GM19467 (cell line): Measurements from ENCODE around the gene STX8.
"Not testable (repeated sequence)": the region's sequence is repeated elsewhere in the genome, so short reads cannot be mapped to it uniquely, and the experiment has no call there.

ENCODE experiments used
- ATAC-seq: cut with Tn5 transposase; IDR thresholded peaks from one replicate; pipeline ENCODE4 v1.9.1; 2021; ENCODE audit warnings: mild to moderate bottlenecking, moderate library complexity; ENCODE audit not compliant: unreplicated experiment

STX8 gene

GRCh38 chr17:9575381-9576101 is at the start of gene STX8:
Gene STX8, minus strand, starts transcription at chr17:9575820. Its CDS starts 12 bp downstream, at chr17:9575808.
- peak; percentile 76 for ATAC-seq

DNA sequence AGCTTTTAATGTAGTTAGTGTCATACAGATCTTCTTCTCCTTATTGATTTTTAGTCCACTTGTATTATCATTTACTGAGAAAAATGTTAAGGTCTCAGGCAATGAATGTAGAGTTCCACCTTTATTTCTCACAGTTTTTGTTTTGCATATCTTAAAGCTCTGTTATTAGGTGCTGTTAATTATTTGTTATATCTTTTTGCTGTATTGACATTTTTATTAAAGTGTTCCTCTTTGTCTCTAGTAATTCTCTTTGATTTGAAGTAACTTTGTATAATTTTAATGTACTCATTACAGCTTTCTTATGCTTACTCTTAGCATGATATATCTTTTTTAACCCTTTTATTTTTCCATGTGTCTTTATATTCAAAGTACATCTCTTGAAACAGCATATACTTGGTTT is 47.3 kb upstream of the STX8 start:
- ATAC-seq: no peak

DNA sequence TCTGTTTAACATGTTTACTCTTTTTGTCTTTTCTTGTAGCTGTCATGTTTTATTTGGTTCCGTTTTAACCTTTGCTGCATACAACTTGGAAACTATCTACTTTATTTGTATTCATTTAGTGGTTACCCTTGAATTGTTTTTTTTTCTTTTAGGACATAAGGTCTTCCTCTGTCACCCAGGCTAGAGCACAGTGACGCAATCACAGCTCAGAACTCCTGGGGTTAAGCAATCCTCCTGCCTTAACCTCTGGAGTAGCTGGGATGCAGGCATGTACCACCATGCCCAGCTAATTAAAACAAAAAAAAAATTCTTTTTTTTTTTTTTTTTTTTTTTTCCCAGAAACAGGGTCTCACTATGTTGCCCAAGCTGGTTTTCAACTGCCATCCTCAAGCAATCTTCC is 39.9 kb upstream of the STX8 start:
- no peak for ATAC-seq

GRCh38 chr17:9612006-9612405 is 36.4 kb upstream of the STX8 start:
- ATAC-seq: no peak

DNA sequence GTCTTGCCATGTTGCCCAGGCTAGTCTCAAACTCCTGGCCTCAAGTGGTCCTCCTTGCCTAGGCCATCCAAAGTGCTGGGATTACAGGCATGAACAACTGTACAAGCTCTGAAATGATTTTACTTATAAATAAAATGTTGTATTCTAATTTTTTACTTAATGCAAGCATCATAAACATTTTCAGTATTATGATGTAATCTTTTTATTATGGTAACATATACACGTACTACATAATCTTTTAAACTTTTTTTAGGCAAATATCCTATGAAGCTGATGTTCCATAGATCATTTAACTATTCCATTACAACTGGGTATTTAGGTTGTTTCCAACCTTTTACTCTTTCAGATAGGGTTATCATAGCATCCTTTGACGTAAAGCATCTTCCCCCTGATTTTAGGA is 35.9 kb upstream of the STX8 start:
- no peak for ATAC-seq

DNA sequence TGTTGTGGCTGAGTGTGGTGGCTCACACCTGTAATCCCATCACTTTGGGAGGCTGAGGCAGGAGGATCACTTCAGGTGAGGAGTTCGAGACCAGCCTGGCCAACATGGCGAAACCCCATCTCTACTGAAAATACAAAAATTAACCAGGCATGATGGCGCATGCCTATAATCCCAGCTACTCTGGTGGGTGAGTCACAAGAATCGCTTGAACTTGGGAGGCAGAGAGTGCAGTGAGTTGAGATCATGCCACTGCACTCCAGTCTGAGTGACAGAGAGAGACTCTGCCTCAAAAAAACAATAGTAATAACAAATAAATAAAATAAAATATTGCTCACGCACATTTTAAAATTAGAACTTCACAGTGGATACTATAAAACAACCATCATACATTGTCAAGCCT is 31.4 kb upstream of the STX8 start:
- not testable (repeated sequence) for ATAC-seq

DNA sequence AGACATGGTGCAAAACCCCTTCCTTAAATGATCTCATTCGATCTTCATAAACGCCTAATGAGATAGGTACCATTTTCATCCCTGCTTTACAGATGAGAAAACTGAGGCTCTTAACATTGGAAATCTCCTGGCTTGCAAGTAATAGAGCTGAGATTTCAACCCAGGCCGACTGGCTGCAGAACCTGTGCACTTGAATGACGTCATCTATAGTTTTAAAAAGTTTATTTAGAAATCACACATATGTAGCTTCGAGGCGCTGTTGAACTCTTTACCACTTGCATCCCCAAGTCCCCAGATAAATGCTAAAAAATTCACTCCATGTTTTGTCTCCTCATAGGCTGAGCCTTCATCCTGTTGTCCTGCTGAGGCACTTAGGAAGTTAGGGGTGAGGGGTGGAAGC is 30.8 kb upstream of the STX8 start:
- ATAC-seq: no peak

- ATAC-seq: not testable (repeated sequence)
These were observed 29.0 kb upstream of the STX8 start for GRCh38 chr17:9604583-9604982.

- no peak for ATAC-seq
These were observed 23.0 kb upstream of the STX8 start for GRCh38 chr17:9598661-9599060.

GRCh38 chr17:9597638-9598037 is 22.0 kb upstream of the STX8 start:
- ATAC-seq: not testable (repeated sequence)

- no peak for ATAC-seq
These were observed 18.4 kb upstream of the STX8 start for GRCh38 chr17:9594065-9594464.

GRCh38 chr17:9587969-9588656 is 12.5 kb upstream of the STX8 start:
- no peak for ATAC-seq

GRCh38 chr17:9577373-9577709 is 1.7 kb upstream of the STX8 start:
- no peak for ATAC-seq

DNA sequence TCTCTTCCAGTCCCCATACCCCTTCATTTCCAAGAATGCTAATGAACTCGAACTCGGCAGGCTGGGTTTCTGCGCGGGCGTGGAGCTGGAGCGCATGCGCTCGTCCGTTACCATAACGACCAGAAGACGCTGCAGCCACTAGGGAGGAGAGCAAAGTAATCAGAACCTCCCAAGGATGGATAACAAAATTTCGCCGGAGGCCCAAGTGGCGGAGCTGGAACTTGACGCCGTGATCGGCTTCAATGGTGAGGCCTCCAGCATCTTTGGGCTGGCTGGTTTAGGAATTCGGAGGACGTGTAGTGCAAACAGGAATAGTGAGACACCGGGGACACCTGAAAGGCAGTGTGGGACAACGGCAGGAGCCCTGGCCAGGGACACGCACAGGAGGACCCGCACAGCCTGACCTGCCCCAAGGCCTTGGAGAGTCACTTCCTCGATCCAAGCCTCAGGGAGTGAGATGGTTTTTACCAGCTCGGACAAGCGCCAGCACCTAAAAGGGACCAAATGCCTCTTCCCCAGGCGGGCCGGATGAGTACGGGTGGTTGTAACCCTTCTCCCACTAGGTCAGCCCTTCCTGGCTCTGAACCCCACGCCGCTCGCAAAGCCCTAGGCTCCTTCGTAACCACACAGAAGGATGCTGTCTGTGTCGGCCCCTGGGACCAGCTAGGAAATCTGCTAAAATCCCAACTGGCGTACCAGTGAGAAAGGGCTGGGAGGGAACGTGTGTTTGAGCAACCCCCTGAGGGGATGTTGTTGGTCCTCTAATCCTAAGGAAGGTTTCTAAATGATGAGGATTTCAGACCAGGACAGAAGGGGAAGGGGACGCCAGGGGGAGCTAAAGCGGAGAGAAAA is 1.1 kb upstream of the STX8 start, which contains the start of gene CFAP52:
Gene CFAP52 (plus strand): TSS at position 122 of the 852 bp plus-strand sequence. CDS start 54 bp downstream, at position 176.
- ATAC-seq: no peak

GRCh38 chr17:9571201-9571600 is 4.4 kb downstream of the STX8 start:
- ATAC-seq: no peak

DNA sequence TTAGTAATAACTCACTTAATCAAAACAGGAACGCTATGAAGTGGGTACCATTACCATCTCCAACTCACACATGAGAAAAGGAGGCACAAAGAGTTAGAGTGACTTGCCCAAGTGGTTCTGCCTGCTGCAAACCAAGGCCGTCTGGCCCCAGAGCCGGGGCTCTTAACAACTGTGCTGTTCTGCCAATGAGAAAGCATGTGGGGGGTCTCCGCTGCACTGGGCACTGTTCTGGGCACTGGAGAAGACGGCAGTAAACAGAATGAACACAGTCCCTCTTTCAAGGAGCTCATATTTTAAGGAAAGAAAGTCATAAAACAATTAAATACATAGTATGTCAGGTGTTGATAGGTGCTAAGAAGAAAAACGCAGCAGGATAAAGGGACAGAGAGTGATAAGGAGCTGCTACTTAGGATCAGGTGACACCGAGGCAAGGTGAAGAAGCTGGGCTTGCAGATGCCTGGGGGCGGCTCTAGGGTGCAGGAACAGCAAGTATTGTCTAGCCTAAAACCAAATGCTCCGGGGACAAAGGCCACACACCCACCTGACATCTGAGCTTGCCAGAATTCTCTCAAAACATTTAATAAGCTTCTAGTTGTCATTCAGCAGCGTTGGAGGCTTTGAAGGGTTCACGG is 6.5 kb downstream of the STX8 start:
- no peak for ATAC-seq

DNA sequence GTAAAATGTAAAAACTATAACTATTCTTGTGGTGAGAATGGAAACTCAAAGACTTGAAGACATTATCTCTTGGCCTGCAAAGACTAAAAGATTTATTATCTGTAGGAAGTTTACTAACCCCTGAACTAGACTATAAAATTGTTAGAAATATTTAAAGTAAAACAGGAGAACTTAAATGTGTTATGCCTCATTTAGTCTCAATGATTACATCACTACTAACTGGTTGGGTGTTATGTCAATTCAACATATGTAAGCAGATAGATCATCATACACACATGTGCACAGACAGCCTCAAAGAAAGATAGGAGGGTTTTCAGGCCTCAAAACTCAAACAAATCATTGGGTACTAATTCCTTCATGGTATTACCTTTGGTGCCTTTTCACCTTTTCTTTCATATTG is 7.6 kb downstream of the STX8 start:
- ATAC-seq: no peak

DNA sequence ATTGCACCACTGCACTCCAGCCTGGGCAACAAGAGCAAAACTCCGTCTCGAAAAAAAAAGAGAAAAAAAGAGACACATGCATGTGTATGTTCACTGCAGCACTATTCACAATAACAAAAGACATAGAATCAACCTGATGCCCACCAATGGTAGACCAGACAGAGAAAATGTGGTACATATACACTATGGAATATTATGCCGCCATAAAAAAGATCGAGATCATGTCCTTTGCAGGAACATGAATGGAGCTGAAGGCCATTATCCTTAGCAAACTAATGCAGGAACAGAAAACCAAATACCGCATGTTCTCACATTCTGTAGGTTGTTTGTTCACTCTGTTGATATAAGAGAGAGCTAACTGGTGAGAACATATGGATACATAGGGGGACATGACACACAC is 8.9 kb downstream of the STX8 start:
- not testable (repeated sequence) for ATAC-seq

DNA sequence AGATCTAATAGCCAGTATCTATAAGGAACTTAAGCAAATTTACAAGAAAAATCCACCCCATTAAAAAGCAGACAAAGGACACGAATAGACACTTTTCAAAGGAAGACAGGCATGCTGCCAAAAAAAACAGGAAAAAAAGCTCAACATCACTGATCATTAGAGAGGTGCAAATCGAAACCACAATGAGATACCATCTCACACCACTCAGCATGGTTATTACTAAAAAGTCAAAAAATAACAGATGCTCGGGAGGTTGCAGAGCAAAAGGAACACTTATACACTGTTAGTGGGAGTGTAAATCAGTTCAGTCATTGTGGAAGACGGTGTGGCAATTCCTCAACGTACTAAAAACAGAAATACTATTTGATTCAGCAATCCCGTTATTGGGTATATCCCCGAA is 9.6 kb downstream of the STX8 start:
- ATAC-seq: no peak

GRCh38 chr17:9564104-9564503 is 11.5 kb downstream of the STX8 start:
- no peak for ATAC-seq

DNA sequence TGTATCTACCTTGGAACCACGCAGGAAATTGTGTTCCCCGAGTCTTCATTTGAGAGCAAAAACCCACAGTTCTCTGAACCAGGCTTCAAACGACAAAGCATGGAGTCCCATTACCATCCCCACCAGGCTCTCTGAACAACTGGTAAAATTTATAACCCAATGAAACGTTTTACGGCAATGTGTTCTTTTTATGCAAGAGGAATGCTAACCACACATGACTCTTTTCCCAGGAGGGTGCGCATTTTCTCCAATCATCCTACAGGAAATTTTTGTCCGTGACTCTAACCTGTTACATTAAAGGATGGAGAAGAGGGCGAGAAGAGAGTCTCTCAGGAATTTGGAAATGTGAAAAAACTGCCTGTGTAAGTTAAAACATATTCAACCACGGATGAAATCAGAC is 17.8 kb downstream of the STX8 start:
- no peak for ATAC-seq
